Stimulated activated CD4-positive, alpha-beta T cell treated with anti-CD3 and anti-CD28 coated beads, TNF-alpha, amount 100 ng/mL, for 1 hour (primary cell): ENCODE measurements around the gene ADAMTS17.

Experiments
- DNase-seq, 3 donors: peaks; one replicate each; pipeline ENCODE4 v3.0.0-alpha.2; 2020; ENCODE audit warnings: low read depth in 3 of 3, low spot score in 1 of 3

ADAMTS17 gene

DNA sequence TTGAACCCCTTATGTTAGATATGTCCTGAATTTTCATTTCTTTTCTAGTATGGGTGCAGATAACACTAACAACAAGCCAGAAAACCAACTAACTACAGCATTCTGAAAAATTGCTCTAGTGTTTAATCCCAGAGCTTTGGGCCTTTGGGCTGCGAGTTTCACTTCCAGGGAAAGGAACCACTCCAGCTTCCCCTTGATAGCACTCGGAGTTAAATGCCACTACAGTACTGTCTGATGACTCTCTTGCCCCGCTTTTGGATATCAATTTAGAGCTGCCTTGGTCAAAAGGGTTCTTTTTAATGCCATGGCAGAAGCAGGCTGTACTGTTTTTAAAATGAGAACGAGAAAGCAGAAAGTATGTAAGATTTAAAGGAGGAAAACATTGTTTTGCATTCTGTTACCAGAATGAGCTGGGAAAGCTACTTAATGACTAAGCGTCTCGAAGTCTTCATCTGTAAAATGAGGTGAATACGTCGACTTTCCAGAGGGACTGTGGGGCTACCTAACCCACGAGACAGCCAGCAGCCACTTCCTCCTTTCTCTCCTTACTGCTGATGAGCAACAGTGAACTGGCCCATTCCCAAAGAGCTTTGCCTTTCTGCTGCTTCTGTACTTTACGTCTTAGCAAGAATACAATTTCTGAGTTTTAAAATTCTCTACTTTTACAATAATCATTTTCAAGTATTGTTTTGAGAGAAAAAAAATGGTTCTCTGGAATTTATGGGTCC, 309.3 kb downstream of the ADAMTS17 start:
- no peak for DNase-seq

DNA sequence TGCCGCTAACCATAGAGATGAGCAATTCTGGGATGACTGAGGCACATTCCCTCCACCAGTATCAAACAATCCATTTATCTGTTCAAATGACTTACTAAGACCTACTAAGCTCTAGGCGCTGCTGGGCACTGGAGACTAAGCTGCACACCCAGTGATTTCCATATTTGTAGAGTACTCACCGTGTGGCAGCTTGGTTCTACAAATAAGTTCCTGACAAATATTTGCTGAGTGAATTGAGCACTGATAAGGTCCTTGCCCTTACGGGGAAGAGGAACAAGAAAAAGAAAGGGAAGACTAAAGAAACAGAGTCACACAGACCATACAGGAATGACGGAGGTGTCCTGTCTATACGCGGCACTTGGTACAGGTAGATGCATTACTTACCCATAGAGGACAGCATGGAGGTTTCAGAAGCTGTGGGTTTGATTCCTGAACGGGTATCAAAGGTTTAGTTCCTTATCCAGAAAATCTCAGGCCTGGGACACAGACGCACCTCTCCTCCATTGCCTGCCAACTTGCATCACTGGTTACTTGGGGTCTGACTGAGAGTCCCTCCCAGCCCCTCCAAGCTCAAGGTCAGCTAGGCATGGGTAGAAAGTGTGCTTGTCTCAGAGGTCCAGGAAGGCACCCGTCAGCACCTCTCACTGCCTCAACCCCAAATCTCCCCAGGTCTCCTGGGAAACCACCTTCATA, 310.0 kb downstream of the ADAMTS17 start:
- DNase-seq = no peak

DNA sequence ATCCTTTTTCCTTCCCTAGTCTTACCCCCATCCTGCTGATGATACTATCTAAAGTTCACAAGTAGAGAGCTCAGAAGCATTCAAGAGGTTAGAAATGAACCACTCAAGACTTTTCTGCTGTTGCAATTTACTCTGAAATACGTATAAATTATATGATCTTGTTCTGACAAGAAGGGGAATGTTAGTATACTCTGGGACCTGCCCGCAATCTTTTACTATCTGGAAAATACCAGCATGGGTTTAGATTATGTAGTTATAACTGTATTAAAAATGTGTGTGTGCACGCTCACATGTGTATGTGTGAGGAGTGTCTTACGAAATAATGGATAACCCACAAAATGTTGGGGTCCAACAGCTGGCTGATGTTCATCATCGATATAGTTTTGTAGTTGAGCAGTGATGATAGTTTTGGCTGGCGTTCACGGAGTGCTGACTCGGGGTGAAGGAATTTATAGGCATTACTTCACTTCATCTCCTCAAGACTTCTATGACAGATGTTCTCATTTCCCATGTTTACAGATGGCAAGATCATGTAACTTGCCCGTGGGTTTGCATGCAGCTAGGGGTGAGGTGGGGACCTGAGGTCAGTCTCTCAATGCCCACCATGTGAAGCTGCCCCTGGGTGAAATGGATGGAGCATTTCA, 311.1 kb downstream of the ADAMTS17 start:
- no peak for DNase-seq

DNA sequence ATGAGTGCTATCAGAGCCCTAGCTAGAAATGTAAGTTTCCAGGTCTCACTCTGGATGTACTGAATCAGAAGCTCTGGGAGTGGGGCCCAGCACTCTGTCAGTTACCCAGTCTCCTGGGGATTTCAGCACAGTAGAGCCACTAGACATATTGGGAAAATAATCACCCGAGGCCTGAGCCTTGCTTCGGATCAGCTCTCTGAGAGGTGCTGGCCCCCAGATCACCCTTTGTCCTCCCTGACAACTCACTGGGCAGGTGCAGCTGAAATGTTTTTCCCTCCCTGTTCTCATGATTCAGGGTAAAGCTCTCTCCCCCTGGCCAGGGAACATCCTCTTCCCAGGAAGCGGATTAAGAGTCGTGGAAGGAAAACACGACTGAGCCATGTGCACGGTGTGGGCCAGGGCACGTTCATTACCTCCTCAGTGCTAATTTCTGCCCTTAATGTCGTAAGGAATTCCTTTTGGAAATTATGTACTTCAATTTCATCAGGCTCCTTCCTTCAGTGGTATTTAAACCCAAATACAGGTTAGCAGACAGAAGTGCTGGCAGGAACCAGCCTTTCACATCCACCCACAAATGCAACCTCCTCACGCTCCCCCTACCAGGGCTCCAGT, 311.8 kb downstream of the ADAMTS17 start:
- no peak for DNase-seq

DNA sequence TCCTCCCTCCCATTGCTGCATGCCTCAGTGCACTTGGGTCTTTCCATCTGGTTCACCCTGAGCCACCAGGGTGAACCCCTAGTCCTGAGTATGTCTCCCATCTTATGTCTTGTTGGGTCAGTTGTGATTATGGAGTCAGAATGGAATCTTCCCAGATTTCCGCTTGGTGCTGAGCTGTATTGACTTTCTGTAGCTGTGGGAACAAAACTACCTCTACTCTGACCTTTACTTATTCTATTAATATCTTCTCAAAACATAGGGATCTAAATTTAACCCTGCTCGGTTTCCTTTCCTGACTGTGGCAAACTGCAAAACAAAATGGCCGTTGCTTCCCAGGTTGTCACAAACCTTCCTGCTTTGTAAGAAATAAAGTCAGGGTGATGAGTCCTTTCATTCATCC, 312.7 kb downstream of the ADAMTS17 start:
- no peak for DNase-seq

DNA sequence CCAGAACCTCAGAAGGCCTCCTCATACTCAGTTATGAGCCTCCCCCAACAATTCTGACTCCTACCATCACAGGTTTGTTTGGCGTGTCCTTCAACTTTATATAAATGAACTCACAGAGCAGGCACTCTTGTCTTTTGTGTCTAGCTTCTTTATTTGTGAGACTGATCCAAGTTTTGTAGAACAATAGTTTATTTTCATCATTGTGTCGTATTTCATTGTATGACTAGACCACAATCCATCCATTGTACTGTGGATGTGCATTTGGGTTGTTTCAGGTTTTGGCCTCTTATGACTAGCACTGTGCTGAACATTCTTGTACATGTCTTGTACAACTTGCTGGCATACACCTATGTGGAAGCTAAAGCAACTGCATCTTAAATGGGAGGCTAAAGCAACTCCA, 315.7 kb downstream of the ADAMTS17 start:
- no peak for DNase-seq

DNA sequence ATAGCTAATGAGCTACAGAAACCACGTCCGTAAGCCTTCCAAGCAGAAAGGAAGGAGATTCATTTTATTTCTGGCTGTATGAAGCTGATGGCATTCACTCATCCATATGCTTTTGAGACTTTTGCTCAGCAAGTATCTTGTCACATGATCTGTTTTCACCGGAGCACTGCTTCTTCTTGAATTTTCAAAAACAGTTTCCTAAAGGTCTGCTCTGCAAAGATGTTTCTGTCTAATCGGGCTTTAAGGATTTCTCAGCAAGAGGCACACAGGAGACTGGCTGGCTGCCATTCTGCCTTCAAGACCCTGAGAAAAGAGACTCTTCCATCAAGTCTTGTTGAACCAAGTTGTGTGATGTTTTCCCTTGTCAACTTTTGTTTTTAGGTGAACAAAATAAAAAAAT, 319.0 kb downstream of the ADAMTS17 start:
- no peak for DNase-seq

DNA sequence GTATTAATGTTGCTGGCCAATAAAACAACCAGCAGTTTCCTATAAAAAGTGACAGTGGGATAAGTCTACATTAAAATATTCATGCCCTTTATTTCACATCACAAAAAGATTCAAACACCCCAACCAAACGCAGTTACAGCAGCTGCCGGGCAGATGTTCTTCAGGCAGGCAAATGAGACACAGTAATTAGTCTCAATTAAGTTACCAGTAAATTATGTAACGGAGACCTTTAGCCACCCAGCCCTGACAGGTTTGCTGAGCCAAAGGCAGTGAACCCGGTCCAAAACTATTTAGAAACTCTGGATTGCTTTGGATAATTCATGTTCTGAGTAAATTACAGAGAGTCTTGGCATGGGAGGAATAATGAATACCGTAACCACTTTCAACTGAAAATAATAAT, 319.4 kb downstream of the ADAMTS17 start:
- DNase-seq = no peak

DNA sequence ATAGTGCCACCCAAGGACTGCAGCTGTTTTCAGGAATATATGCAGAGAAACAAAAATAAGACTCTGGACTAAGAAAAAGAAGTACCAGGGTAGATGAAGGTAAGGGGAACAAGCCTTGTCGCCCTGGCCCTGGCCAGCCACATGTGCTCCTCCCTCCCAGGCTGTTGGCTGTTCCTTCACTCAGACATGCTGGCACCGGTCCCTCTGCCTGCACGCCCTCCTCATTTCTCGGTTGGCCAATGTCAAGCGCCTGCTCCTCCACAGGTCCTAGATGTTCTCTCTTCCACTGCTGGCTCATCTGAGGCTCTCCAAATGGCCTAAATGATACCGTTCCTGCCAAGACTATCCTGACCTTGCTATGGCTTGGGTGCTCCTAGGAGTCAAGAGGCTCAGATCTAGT, 320.1 kb downstream of the ADAMTS17 start:
- no peak for DNase-seq

DNA sequence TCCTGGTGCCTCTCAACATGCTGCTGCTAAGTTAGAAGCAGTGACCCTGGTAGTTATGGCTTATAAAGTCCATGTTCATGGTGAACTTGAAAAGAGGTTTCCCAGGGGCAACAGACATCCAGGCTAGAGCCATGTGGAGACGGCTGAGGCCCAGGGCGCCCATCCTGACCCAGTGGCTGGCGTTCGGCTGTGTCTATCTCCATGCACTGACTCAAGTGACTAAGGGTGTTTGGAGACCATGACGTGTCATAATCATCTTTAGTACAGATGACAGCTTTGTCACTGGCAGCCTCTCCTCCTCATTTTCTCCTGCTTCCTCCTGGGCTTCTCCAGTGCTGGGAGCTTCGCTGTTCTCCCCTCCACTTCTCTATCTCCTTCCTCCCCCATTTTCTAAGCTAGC, 321.2 kb downstream of the ADAMTS17 start:
- DNase-seq = no peak

DNA sequence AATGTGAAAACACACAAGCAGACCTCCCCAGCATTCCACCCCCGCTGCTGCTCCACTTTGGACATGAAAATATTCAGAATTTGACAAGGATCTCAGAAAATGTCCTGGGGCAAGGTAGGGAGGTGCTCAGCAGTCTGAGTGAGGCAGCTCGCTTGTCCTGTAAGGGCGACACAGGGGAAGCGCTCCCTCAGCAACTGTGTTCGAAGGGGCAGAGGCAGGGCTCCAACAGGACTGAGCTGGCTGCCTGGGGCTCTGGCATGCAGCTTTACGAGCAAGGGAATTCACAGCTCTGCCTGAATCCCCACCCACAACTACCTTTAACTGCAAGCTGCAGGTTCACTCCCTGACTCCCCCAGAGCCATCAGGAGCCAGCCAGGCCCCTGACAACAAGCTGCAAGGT, 321.6 kb downstream of the ADAMTS17 start:
- DNase-seq = no peak

DNA sequence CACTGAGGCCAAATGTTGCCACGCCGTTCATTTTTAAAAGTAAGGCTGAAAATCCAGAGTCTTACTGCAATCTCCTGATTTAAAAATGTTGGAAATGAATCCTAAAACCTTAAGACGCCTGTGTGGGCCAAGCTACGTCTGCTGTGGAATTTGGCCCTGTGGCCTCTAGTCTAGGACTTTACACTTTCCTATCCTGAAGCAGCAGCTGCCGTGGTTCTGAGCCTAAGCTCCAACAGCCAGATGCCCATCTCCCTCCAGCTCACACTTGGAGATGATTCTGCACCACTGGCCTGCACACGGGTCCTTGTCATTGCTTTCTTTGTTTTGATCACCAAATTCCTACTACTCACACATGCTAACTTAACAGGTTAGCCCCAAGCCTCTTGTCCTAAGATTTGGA, 322.2 kb downstream of the ADAMTS17 start:
- DNase-seq = no peak

DNA sequence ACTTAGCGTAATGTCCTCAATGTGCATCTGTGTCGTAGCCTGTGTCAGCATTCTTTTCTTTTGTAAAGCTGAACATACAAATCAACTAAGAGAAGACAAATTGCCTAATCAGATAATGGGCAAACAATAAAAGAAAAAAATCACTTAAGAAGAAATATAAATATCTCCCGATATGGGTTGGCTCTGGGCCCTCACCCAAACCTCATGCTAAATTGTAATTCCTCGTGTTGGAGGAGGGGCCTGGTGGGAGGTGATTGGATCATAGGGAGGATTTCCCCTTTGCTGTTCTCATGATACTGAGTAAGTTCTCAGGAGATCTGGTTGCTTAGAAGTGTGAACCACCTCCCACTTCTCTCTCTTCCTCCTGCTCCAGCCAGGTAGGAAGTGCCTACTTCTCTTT, 323.6 kb downstream of the ADAMTS17 start:
- DNase-seq = no peak

DNA sequence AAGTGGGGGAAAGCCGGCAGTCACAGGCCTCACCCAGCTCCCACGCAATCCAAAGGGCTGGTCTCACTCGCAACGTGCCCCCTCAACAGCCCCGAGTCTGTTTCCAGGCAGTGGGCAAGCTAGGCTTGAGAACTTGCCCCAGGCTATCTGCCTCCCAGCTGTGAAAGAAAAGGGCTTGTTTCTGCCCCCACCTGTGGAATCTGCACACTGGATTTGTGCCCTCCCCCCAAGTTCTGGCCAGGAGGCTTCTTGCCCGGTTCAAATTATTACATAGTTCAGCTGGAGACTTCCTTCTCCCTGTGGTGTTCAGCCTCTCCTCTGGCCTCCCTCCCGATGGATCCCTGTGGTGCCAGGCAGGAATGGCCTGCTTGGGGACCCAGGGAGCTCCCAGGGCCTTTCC, 324.6 kb downstream of the ADAMTS17 start:
- DNase-seq = no peak

DNA sequence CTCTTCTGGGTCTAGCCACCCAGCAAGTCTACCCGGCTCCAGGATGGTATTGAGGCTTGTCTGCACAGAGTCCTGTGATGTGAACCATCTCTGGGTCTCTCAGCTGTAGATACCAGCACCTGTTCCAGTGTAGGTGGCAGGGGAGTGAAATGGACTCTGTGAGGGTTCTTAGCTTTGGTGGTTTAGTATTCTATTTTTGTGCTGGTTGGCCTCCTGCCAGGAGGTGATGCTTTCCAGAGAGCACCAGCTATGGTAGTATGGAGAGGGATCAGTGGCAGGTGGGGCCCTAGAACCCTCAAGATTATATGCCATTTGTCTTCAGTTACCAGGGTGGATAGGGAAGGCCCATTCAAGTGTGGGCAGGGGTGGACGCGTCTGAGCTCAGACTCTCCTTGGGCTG, 325.1 kb downstream of the ADAMTS17 start:
- no peak for DNase-seq

DNA sequence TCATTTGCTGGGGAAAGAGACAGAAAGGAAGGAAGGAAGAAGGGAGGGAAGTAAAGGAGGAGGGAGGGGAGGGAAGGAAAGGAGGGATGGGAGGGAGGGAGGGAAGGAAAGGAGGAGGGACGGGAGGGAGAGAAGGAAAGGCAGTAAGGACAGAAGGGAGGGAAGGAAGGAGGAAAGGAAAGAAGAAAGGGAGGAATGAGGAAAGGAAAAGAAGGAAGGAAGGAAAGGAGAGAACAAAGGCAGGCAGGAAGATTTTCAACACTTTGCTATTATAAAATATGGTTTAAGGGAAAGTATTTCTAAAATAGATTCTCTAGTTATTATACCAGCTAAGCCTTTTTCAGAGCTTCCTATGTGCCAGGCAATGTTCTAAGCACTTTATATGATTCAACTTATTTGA, 330.5 kb downstream of the ADAMTS17 start:
- DNase-seq = no peak

DNA sequence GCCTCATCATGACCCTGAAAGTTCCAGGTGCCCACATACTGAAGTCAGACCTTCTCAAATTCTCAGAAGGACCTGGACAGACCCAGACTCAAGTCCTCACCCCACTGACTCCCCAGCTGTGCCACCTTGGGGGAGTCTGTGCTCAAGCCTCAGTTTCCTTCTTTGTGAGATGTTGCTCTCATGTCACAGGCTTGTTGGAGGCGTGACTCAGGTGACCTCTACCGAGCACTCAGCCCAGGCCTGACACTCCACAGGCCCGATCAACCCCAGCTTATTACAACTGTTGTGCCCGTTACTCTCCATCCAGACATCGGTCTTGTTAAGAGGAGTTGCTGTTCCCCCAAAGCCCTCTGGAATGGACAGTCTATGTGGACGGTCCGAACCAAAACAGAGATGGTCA, 332.4 kb downstream of the ADAMTS17 start:
- DNase-seq = no peak

DNA sequence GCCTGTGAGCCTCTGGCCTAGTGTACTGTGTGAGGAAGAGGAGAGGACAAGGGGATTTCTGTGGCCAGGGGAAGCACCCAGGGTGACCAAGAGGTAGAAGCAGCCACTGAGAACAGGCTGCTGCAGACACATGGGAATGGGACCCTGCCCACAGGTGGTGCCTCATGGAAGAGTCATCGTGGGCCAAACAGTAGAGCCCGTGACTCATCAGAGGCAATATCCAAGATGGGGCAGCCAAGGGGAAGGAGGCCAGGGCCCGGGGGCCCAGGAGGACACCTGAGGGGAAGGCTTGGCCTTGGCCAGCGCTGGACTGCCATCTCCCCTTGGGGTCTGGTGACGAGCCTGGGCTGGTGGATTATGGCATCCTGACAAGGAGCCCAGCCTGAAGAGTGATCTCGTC, 333.5 kb downstream of the ADAMTS17 start:
- DNase-seq = no peak

DNA sequence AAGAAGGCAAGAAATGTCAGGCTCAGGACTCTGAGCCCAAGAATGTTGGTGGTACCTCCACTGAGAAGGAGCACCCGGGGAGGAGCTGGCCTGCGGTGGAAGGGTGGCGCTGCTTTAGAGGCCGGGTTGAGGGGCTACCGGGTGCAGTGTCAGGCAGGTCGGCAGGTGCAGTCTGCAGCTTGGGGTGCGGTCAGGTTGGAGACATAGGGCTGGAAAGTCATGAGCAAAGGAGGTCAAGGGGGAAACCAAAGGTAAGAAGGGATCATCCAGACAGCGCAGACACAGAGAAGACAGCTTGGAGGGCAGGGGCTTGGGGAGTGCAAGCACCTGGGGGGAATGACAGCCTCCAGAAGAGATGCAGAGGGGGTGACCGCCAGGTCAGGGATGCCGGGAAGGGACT, 334.2 kb downstream of the ADAMTS17 start:
- DNase-seq = no peak

DNA sequence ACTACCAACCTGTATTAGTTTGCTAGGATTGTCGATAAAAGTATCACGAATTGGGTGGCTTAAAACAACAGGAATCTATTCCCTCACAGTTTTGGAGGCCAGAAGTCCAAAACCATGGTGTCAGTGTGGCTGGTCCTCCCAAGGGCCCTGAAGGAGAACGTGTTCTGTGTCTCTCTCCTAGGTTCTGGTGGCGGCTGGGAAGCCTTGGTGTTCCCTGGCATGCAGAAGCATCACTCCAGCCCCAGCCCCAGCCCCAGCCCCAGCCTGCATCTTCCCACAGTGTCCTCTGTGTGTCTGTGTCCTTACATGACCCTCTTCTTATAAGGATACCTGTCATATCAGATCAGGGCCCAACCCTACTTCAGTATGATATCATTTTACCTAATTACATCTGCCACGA, 336.1 kb downstream of the ADAMTS17 start:
- DNase-seq = no peak

DNA sequence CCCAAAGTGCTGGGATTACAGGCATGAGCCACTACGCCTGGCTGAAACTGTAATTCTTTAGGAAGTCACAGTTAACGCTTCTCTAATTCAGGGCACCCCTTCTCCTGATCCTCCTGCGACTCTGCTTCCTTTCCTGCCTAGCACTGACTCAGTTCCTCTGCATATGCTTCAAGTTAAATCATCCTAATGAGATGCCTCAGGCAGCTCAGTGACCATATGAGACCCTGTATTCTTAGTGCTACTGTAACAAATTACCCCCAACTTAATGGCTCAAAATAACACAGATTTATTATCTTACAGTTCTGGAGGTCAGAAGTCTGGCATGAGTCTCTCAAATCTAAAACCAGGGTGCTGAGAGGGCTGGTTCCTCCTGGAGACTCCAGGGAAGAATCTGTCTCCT, 336.8 kb downstream of the ADAMTS17 start:
- DNase-seq = no peak
